Mesenchymal stem cell (in vitro differentiated cells and primary cell): ENCODE results near the gene TMSB4X.

Source experiments
- DNase-seq: peaks from one replicate; pipeline ENCODE4 v3.0.0-alpha.2; 2013
- H2AFZ ChIP-seq: one replicate; pipeline ENCODE4 v1.6.1; 2013; ENCODE audit warnings: low read depth, mild to moderate bottlenecking, control low read depth, inconsistent platforms, low read length, moderate library complexity
- H2AK5ac ChIP-seq: 2 replicates; pipeline ENCODE4 v1.6.1; 2013; ENCODE audit warnings: low read length, moderate library complexity, mild to moderate bottlenecking, inconsistent platforms; ENCODE audit not compliant: severe bottlenecking
- H2BK120ac ChIP-seq: one replicate; pipeline ENCODE4 v1.6.1; 2013; ENCODE audit warnings: low read depth, mild to moderate bottlenecking, inconsistent platforms, low read length, moderate library complexity
- H2BK12ac ChIP-seq, 2 experiments: one replicate each; pipeline ENCODE4 v1.6.1; 2013; ENCODE audit warnings: inconsistent platforms in 2 of 2, low read length in 2 of 2, mild to moderate bottlenecking in 2 of 2, moderate library complexity in 2 of 2, control low read depth in 1 of 2
- H2BK15ac ChIP-seq: one replicate; pipeline ENCODE4 v1.6.1; 2013; ENCODE audit warnings: mild to moderate bottlenecking, low read depth, inconsistent platforms; ENCODE audit not compliant: poor library complexity, severe bottlenecking
- H2BK5ac ChIP-seq: 2 replicates; pipeline ENCODE4 v1.6.1; 2013; ENCODE audit warnings: low read depth, mild to moderate bottlenecking, low read length, control low read depth, inconsistent platforms; ENCODE audit not compliant: poor library complexity, severe bottlenecking
- H3K14ac ChIP-seq, 2 experiments: one replicate each; pipeline ENCODE4 v1.6.1; 2013; ENCODE audit warnings: inconsistent platforms in 2 of 2, low read length in 2 of 2, control low read depth in 1 of 2, mild to moderate bottlenecking in 1 of 2, moderate library complexity in 1 of 2
- H3K18ac ChIP-seq, 2 experiments: one replicate each; pipeline ENCODE4 v1.6.1; 2013; ENCODE audit warnings: inconsistent platforms in 2 of 2, low read length in 2 of 2, control low read depth in 1 of 2, low read depth in 1 of 2, mild to moderate bottlenecking in 1 of 2
- H3K23ac ChIP-seq, 2 experiments: one replicate each; pipeline ENCODE4 v1.6.1; 2013; ENCODE audit warnings: inconsistent platforms in 2 of 2, low read length in 2 of 2, mild to moderate bottlenecking in 2 of 2, moderate library complexity in 2 of 2, control low read depth in 1 of 2
- H3K27ac ChIP-seq: 2 replicates; pipeline ENCODE4 v1.5.1; 2013; ENCODE audit warnings: mild to moderate bottlenecking, moderate library complexity, low read length, control low read depth, inconsistent platforms; ENCODE audit not compliant: poor library complexity, severe bottlenecking
- H3K27me3 ChIP-seq, 2 experiments: 2 replicates each; pipeline versions ENCODE4 v1.6.1 to v1.7.0; 2013; ENCODE audit warnings: low read length in 2 of 2, mild to moderate bottlenecking in 2 of 2, moderate library complexity in 2 of 2, control low read depth in 1 of 2, inconsistent platforms in 1 of 2; ENCODE audit not compliant: control insufficient read depth in 1 of 2, insufficient read depth in 1 of 2
- H3K36me3 ChIP-seq, 2 experiments: 2 replicates each; pipeline versions ENCODE4 v1.6.1 to v1.7.0; 2013; ENCODE audit warnings: low read length in 2 of 2, control low read depth in 1 of 2, inconsistent platforms in 1 of 2, low read depth in 1 of 2, mild to moderate bottlenecking in 1 of 2; ENCODE audit not compliant: insufficient read depth in 2 of 2, control insufficient read depth in 1 of 2
- H3K4ac ChIP-seq, 2 experiments: one replicate each; pipeline ENCODE4 v1.6.1; 2013; ENCODE audit warnings: inconsistent platforms in 2 of 2, low read length in 2 of 2, mild to moderate bottlenecking in 2 of 2, moderate library complexity in 2 of 2, control low read depth in 1 of 2, low read depth in 1 of 2
- H3K4me1 ChIP-seq: 2 replicates; pipeline ENCODE4 v1.6.1; 2013; ENCODE audit warnings: low read depth, low read length, control low read depth; ENCODE audit not compliant: control insufficient read depth, insufficient read depth
- H3K4me2 ChIP-seq: 2 replicates; pipeline ENCODE4 v1.6.1; 2013; ENCODE audit warnings: low read length, mild to moderate bottlenecking, inconsistent platforms; ENCODE audit not compliant: poor library complexity, severe bottlenecking
- H3K4me3 ChIP-seq, 2 experiments: 2 replicates each; pipeline versions ENCODE4 v1.5.1 to v1.7.0; 2013; ENCODE audit warnings: low read length in 2 of 2, mild to moderate bottlenecking in 2 of 2, control low read depth in 1 of 2, low read depth in 1 of 2; ENCODE audit not compliant: insufficient read depth in 1 of 2
- H3K79me1 ChIP-seq: replicated peaks from 2 replicates; pipeline ENCODE4 v1.6.1; 2013; ENCODE audit warnings: mild to moderate bottlenecking, control low read depth, low read length, inconsistent platforms; ENCODE audit not compliant: poor library complexity, severe bottlenecking
- H3K9ac ChIP-seq: 2 replicates; pipeline ENCODE4 v1.7.0; 2013; ENCODE audit warnings: mild to moderate bottlenecking, low read length, moderate library complexity
- H3K9me3 ChIP-seq: 2 replicates; pipeline ENCODE4 v1.7.0; 2013; ENCODE audit warnings: mild to moderate bottlenecking, low read length; ENCODE audit not compliant: control insufficient read depth
- H4K8ac ChIP-seq: one replicate; pipeline ENCODE4 v1.6.1; 2013; ENCODE audit warnings: inconsistent platforms, mild to moderate bottlenecking, low read length, moderate library complexity
- H4K91ac ChIP-seq: one replicate; pipeline ENCODE4 v1.6.1; 2013; ENCODE audit warnings: mild to moderate bottlenecking, low read length, inconsistent platforms
- WGBS: methylation state at CpG from one replicate; pipeline ENCODE4 v1.1.7; 2013; ENCODE audit warnings: mixed read lengths; 5-methylcytosine and 5-hydroxymethylcytosine counted together

Gene TMSB4X

DNA sequence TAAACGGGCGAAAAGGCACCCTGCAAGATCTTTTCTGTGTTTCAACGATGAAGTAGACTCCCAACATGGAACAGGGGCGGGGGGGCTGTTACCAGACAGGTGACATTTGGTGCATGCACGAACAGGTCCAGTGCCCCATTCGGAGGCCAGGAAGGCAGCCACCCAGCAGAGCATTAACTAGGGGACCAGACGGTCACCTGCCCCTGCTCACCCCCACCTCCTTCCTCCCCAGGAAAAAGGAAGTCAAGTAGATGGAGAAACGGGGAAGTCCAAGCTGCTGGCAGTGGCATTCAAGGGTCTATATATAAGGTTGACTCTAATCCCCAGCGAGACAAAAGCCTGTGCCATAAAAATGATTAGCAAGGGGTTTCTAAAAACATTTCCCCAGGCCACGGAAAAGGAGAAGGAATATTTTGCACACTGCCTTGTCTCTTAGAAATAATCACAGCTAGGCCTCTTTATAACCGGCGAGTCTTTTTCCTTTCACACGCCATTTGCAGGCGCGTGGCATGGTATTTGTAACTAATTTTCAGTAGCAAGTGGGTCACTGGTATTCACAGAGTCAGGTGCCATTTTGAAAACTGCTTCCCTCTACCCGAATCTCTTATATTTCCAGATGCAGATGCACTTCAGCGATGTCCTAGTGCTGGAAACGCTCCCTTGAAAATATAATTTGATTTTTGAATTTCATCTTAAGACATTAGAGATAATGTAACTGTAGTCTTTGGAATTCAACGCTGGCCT is 1.2 kb upstream of the TMSB4X start:
- Histone ChIP-seq H3K23ac (no peak overlapping the region), H2BK15ac (peak overlapping the region; percentile 52), H2AFZ (no peak overlapping the region), H3K4me3 (peak overlapping the region in 1 of 2 experiments; percentile 82), H3K27me3 (no peaks in the 10 kb centered on the region), H3K4ac (no peak overlapping the region), H3K27ac (peak overlapping the region; percentile 98), H4K91ac (peak overlapping the region; percentile 15), H3K79me1 (peaks cover 5% of the 10 kb centered on the region), H2AK5ac (peak overlapping the region; percentile 51), H4K8ac (peak overlapping the region; percentile 15), H3K4me2 (no peak overlapping the region), H3K14ac (no peak overlapping the region), H3K36me3 (peaks cover 0 to 7% of the 10 kb centered on the region in 2 experiments), H3K9ac (peak overlapping the region; percentile 100), H2BK12ac (peak overlapping the region; percentile 63 to 66), H3K18ac (peak overlapping the region; percentile 3 to 43), H3K4me1 (peaks cover 2% of the 10 kb centered on the region), H3K9me3 (no peaks in the 10 kb centered on the region), H2BK5ac (no peak overlapping the region), H2BK120ac (peak overlapping the region; percentile 49)
- no peak for DNase-seq
- WGBS: 84% methylated on average over 11 of the region's 19 CpGs

- no peak overlapping the region for H3K23ac ChIP-seq
- peak overlapping the region; percentile 73 for H2BK5ac ChIP-seq
- peak overlapping the region in 1 of 2 experiments; percentile 60 for H3K14ac ChIP-seq
- peak; percentile 69 for DNase-seq
- H4K91ac ChIP-seq: peak overlapping the region; percentile 89
- peak overlapping the region; percentile 53 for H3K4me2 ChIP-seq
- H2AFZ ChIP-seq: no peak overlapping the region
- H3K18ac ChIP-seq: peak overlapping the region; percentile 62
- peak overlapping the region; percentile 48 for H2BK15ac ChIP-seq
- H2AK5ac ChIP-seq: peak overlapping the region; percentile 59
- peaks cover 5% of the 10 kb centered on the region for H3K79me1 ChIP-seq
- H2BK12ac ChIP-seq: peak overlapping the region in 1 of 2 experiments; percentile 39
- H4K8ac ChIP-seq: peak overlapping the region; percentile 54
- H3K4me3 ChIP-seq: peak overlapping the region; percentile 42 to 82
- peaks cover 2% of the 10 kb centered on the region for H3K4me1 ChIP-seq
- H3K36me3 ChIP-seq: peaks cover 0 to 7% of the 10 kb centered on the region in 2 experiments
- no peak overlapping the region for H2BK120ac ChIP-seq
- H3K9me3 ChIP-seq: no peaks in the 10 kb centered on the region
- peak overlapping the region; percentile 100 for H3K9ac ChIP-seq
- no peaks in the 10 kb centered on the region for H3K27me3 ChIP-seq
- peak overlapping the region; percentile 98 for H3K27ac ChIP-seq
- peak overlapping the region; percentile 69 to 81 for H3K4ac ChIP-seq
- 0% methylated on average over 9 of the region's 13 CpGs for WGBS
Measured at GRCh38 chrX:12974305-12974795, 560 bp upstream of the TMSB4X start.

DNA sequence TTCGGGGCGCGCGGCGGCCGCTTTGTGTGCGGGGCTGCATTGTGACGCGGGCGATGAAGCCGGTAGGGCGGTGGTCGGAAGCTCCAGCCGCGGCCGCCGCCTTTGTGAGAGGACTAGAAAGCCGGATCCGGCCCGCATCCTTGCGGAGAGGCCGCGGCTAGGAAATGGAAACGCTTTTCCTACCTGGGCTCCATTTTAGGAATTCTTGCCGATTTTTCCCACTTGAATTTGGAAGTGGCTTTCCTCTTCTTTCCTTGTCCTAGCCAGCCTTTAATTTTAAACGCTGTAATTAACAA is 708 bp downstream of the TMSB4X start:
- Histone ChIP-seq H3K27me3 (no peaks in the 10 kb centered on the region), H2AFZ (no peak overlapping the region), H2BK15ac (no peak overlapping the region), H2BK5ac (peak overlapping the region; percentile 66), H3K14ac (peak overlapping the region in 1 of 2 experiments; percentile 99), H3K23ac (no peak overlapping the region), H3K4me2 (no peak overlapping the region), H3K36me3 (peaks cover 0 to 7% of the 10 kb centered on the region in 2 experiments), H3K4me3 (peak overlapping the region; percentile 80 to 82), H2BK12ac (no peak overlapping the region), H3K18ac (peak overlapping the region; percentile 88 to 96), H3K4me1 (peaks cover 2% of the 10 kb centered on the region), H3K9ac (peak overlapping the region; percentile 100), H3K27ac (peak overlapping the region; percentile 96), H4K91ac (peak overlapping the region; percentile 75), H4K8ac (peak overlapping the region; percentile 90), H3K4ac (peak overlapping the region in 1 of 2 experiments; percentile 86), H2AK5ac (no peak overlapping the region), H3K79me1 (peaks cover 5% of the 10 kb centered on the region), H2BK120ac (no peak overlapping the region), H3K9me3 (no peaks in the 10 kb centered on the region)
- WGBS: 0% methylated on average over 25 of the region's 26 CpGs
- no peak for DNase-seq

DNA sequence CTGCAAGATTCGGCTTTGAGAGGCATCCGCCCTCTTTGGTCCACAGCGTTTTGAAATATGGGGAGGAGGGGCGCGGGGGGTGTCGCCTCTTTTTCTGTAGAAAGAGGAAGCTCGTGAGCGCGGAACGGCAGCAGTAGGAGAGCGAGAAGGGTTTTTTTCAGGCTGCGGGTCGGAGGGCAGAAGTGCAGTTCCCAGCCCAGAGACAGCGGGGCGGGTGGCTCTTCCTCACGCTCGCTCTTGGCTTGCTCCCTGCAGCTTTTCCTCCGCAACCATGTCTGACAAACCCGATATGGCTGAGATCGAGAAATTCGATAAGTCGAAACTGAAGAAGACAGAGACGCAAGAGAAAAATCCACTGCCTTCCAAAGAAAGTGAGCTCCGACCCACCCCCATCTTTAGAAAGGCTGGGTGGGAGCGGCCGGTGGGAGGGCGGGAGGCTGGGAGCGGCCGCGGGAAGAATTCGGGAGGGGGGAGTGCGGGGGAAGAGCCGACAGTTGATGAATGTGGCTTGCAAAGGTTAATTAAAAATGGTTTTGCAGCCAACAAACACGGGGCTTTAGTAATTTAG is 1.2 kb downstream of the TMSB4X start:
- Histone ChIP-seq H2BK15ac (no peak overlapping the region), H4K91ac (peak overlapping the region; percentile 39), H3K9ac (peak overlapping the region; percentile 100), H3K79me1 (peaks cover 5% of the 10 kb centered on the region), H3K14ac (no peak overlapping the region), H4K8ac (peak overlapping the region; percentile 15), H3K23ac (no peak overlapping the region), H3K27ac (peak overlapping the region; percentile 96), H2AK5ac (no peak overlapping the region), H3K36me3 (peaks cover 0 to 7% of the 10 kb centered on the region in 2 experiments), H2BK120ac (peak overlapping the region; percentile 49), H3K18ac (peak overlapping the region in 1 of 2 experiments; percentile 96), H3K4me2 (no peak overlapping the region), H3K4me3 (peak overlapping the region; percentile 69 to 82), H3K4ac (no peak overlapping the region), H2AFZ (no peak overlapping the region), H2BK12ac (no peak overlapping the region), H2BK5ac (peak overlapping the region; percentile 66), H3K27me3 (no peaks in the 10 kb centered on the region), H3K4me1 (peaks cover 2% of the 10 kb centered on the region), H3K9me3 (no peaks in the 10 kb centered on the region)
- peak; percentile 46 for DNase-seq
- WGBS: 1% methylated on average over 13 of the region's 34 CpGs
